Erythroblast (primary cell): Measurements from ENCODE around the gene CAMKMT.

Source experiments
- GATA1 ChIP-seq: IDR thresholded peaks from 2 replicates; pipeline ENCODE4 v1.6.1; 2011; ENCODE audit warnings: low read depth, mild to moderate bottlenecking, control low read depth, low read length, moderate library complexity
- POLR2A ChIP-seq: IDR thresholded peaks from 2 replicates; pipeline ENCODE4 v1.6.1; 2011; ENCODE audit warnings: mild to moderate bottlenecking, low read length

- TF ChIP-seq POLR2A (no peak), GATA1 (no peak)
Measured at GRCh38 chr2:44495544-44495943, 133.8 kb downstream of the CAMKMT start.
